ENCODE measurements around the gene NECTIN1. TPM values are rescaled to one million over a fixed set of nuclear protein-coding genes. Genes with fewer than 3 reads are reported as not detected.

Gene NECTIN1
- total and polyA plus RNA-seq, 2 experiments from 2014 or later = 3.6 to 7.4 TPM

GRCh38 chr11:119629834-119630624, 99.0 kb downstream of the NECTIN1 start:
- Histone ChIP-seq H3K9me3 (ENCODE audit: low read depth) (no peaks in the 10 kb centered on the region), H3K79me2 (no peaks in the 10 kb centered on the region), H3K9me2 (replicated peaks; ENCODE audit: insufficient read depth) (no peaks in the 10 kb centered on the region), H3K4me2 (no peak overlapping the region), H2AFZ (no peak overlapping the region), H4K20me1 (ENCODE audit: insufficient read depth, poor library complexity, severe bottlenecking) (no peaks in the 10 kb centered on the region), H3K36me3 (replicated peaks; ENCODE audit: insufficient read depth, low read depth) (no peaks in the 10 kb centered on the region), H3K4me3 (no peak overlapping the region), H3K4me1 (ENCODE audit: insufficient read depth) (peaks cover 10% of the 10 kb centered on the region), H3K27ac (no peak overlapping the region), H3K27me3 (no peaks in the 10 kb centered on the region)
- DNase-seq (ENCODE audit: low spot score) = no peak
- TF ChIP-seq CTCF (IDR thresholded peaks at IDR 0.05; ENCODE audit: poor library complexity) (no peak), EZH2 (IDR thresholded peaks at IDR 0.05; ENCODE audit: borderline replicate concordance) (no peak), EZH2phosphoT487 (IDR thresholded peaks at IDR 0.05; ENCODE audit: low read depth, severe bottlenecking, unreplicated experiment) (no peak)
- 79% methylated on average over 8 of the region's 8 CpGs for WGBS (ENCODE audit: low lambda C conversion rate, missing lambda C conversion rate)

GRCh38 chr11:119629085-119629484, 99.9 kb downstream of the NECTIN1 start:
- Histone ChIP-seq H3K9me2 (replicated peaks; ENCODE audit: insufficient read depth) (no peaks in the 10 kb centered on the region), H2AFZ (no peak overlapping the region), H3K4me1 (ENCODE audit: insufficient read depth) (peaks cover 10% of the 10 kb centered on the region), H3K36me3 (replicated peaks; ENCODE audit: insufficient read depth, low read depth) (no peaks in the 10 kb centered on the region), H3K9me3 (ENCODE audit: low read depth) (no peaks in the 10 kb centered on the region), H3K27ac (no peak overlapping the region), H3K4me3 (no peak overlapping the region), H4K20me1 (ENCODE audit: insufficient read depth, poor library complexity, severe bottlenecking) (no peaks in the 10 kb centered on the region), H3K79me2 (no peaks in the 10 kb centered on the region), H3K4me2 (no peak overlapping the region), H3K27me3 (no peaks in the 10 kb centered on the region)
- no peak for DNase-seq (ENCODE audit: low spot score)
- TF ChIP-seq CTCF (IDR thresholded peaks at IDR 0.05; ENCODE audit: poor library complexity) (no peak), EZH2phosphoT487 (IDR thresholded peaks at IDR 0.05; ENCODE audit: low read depth, severe bottlenecking, unreplicated experiment) (no peak), EZH2 (IDR thresholded peaks at IDR 0.05; ENCODE audit: borderline replicate concordance) (no peak)
- 80% methylated on average over 9 of the region's 9 CpGs for WGBS (ENCODE audit: low lambda C conversion rate, missing lambda C conversion rate)

GRCh38 chr11:119627286-119627685, 101.7 kb downstream of the NECTIN1 start:
- Histone ChIP-seq H3K27me3 (no peaks in the 10 kb centered on the region), H3K27ac (no peak overlapping the region), H3K4me3 (no peak overlapping the region), H2AFZ (no peak overlapping the region), H3K4me1 (ENCODE audit: insufficient read depth) (peaks cover 10% of the 10 kb centered on the region), H3K9me2 (replicated peaks; ENCODE audit: insufficient read depth) (no peaks in the 10 kb centered on the region), H4K20me1 (ENCODE audit: insufficient read depth, poor library complexity, severe bottlenecking) (no peaks in the 10 kb centered on the region), H3K36me3 (replicated peaks; ENCODE audit: insufficient read depth, low read depth) (no peaks in the 10 kb centered on the region), H3K4me2 (no peak overlapping the region), H3K9me3 (ENCODE audit: low read depth) (no peaks in the 10 kb centered on the region), H3K79me2 (no peaks in the 10 kb centered on the region)
- TF ChIP-seq CTCF (IDR thresholded peaks at IDR 0.05; ENCODE audit: poor library complexity) (no peak), EZH2phosphoT487 (IDR thresholded peaks at IDR 0.05; ENCODE audit: low read depth, severe bottlenecking, unreplicated experiment) (no peak), EZH2 (IDR thresholded peaks at IDR 0.05; ENCODE audit: borderline replicate concordance) (no peak)
- 82% methylated on average over 6 of the region's 6 CpGs for WGBS (ENCODE audit: low lambda C conversion rate, missing lambda C conversion rate)
- no peak for DNase-seq (ENCODE audit: low spot score)
